ENCODE measurements around the gene EHBP1L1. TPM values are rescaled to one million over a fixed set of nuclear protein-coding genes. Genes with fewer than 3 reads are reported as not detected.

The EHBP1L1 gene
- total RNA-seq, 1 donor from 2014 or later = 4.7 TPM

GRCh38 chr11:65630215-65630614 is 54.4 kb downstream of the EHBP1L1 start:
- TF ChIP-seq EZH2phosphoT487 (IDR thresholded peaks at IDR 0.05) = no peak
- TF ChIP-seq EZH2 (IDR thresholded peaks at IDR 0.05) = no peak
- no peak for TF ChIP-seq CTCF (IDR thresholded peaks at IDR 0.05)
- Histone ChIP-seq H3K27me3 (no peaks in the 10 kb centered on the region), H2AFZ (replicated peaks) (no peak overlapping the region), H4K20me1 (ENCODE audit: low read depth) (no peaks in the 10 kb centered on the region), H3K27ac (no peak overlapping the region), H3K4me3 (no peak overlapping the region), H3F3A (ENCODE audit: low read depth) (peaks cover 4% of the 10 kb centered on the region), H3K36me3 (no peaks in the 10 kb centered on the region), H3K4me2 (no peak overlapping the region), H3K79me2 (ENCODE audit: low read depth) (no peaks in the 10 kb centered on the region), H3K9me3 (ENCODE audit: low read depth) (no peaks in the 10 kb centered on the region), H3K4me1 (no peaks in the 10 kb centered on the region), H3K9ac (no peak overlapping the region)
- Mint-ChIP-seq H3K4me1 (peaks cover 5% of the 10 kb centered on the region), H3K9me3 (no peaks in the 10 kb centered on the region), H3K27me3 (ENCODE audit: insufficient read depth, low read depth) (peaks cover 2% of the 10 kb centered on the region), H3K36me3 (peaks cover 11% of the 10 kb centered on the region), H3K4me3 (no peak overlapping the region), H3K27ac (no peak overlapping the region)
- no peak for DNase-seq (ENCODE audit: low spot score)

DNA sequence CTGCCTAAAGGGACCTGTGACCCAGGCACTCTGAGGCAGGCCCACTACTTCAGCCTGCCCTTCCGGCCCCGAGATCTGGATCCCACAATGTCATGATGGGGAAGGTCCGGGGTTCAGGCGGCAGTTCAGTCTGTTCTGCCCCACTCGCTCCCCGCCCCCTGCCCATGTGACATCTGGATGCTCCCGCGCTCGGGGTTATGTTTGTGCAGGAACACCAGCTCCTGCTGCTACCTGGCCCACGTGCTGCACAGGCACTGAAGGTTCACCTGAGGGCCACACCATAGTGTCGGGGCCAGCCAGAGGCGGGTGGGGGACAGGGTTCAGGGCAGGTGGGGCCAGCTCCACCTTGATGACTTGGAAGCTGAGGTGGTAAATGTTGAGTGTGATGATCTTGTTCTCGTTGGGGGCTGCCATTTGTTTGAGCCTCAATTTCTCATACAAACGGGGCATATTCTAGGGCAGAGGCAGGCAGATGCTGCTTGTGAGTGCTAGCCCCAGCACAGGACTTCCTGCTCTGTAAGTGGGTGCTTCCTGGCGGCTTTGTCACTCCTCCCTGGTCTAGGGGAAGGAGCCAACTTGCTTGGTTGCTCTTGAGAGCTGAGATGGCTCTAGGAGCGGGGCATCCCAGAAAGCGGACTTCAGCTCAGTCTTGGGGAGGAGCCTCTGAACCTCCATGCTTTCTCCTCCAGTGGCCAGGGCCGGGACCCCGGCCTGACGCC is 57.7 kb downstream of the EHBP1L1 start:
- Histone ChIP-seq H4K20me1 (ENCODE audit: low read depth) (peaks cover 11% of the 10 kb centered on the region), H3K4me2 (no peak overlapping the region), H3K9me3 (ENCODE audit: low read depth) (no peaks in the 10 kb centered on the region), H3K9ac (no peak overlapping the region), H3F3A (ENCODE audit: low read depth) (peaks cover 22% of the 10 kb centered on the region), H2AFZ (replicated peaks) (no peak overlapping the region), H3K27ac (no peak overlapping the region), H3K79me2 (ENCODE audit: low read depth) (no peaks in the 10 kb centered on the region), H3K4me1 (peaks cover 12% of the 10 kb centered on the region), H3K4me3 (no peak overlapping the region), H3K27me3 (no peaks in the 10 kb centered on the region), H3K36me3 (no peaks in the 10 kb centered on the region)
- no peaks in the 10 kb centered on the region for H3K9me3 Mint-ChIP-seq
- peaks cover 7% of the 10 kb centered on the region for H3K36me3 Mint-ChIP-seq
- no peak for DNase-seq (ENCODE audit: low spot score)
- no peak for TF ChIP-seq EZH2phosphoT487 (IDR thresholded peaks at IDR 0.05)
- TF ChIP-seq EZH2 (IDR thresholded peaks at IDR 0.05) = no peak
- TF ChIP-seq CTCF (IDR thresholded peaks at IDR 0.05) = no peak
- H3K4me3 Mint-ChIP-seq = no peak overlapping the region
- peaks cover 2% of the 10 kb centered on the region for H3K27me3 Mint-ChIP-seq (ENCODE audit: insufficient read depth, low read depth)
- H3K4me1 Mint-ChIP-seq = peaks cover 10% of the 10 kb centered on the region
- H3K27ac Mint-ChIP-seq = no peak overlapping the region

DNA sequence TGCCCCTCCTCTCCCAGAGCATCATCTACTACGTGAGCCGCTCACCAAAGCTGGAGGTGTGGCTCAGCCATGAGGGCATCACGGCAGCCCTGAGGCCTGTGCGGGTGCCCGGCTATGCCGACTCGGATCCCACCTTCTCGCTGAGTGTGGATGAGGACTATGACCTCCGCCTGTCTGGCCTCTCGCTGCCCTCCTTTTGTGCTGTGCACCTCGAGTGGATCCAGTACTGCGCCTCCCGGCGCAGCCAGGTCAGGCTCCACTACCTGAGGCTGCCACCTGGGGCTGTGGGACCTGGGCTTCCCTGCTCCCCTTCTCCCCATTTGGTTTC is 58.2 kb downstream of the EHBP1L1 start:
- DNase-seq (ENCODE audit: low spot score) = no peak
- TF ChIP-seq EZH2 (IDR thresholded peaks at IDR 0.05) (no peak), CTCF (IDR thresholded peaks at IDR 0.05) (no peak), EZH2phosphoT487 (IDR thresholded peaks at IDR 0.05) (no peak)
- Histone ChIP-seq H3K4me1 (peaks cover 16% of the 10 kb centered on the region), H3K9ac (no peak overlapping the region), H3K4me2 (no peak overlapping the region), H3K4me3 (no peak overlapping the region), H4K20me1 (ENCODE audit: low read depth) (peaks cover 11% of the 10 kb centered on the region), H3K27ac (no peak overlapping the region), H3K27me3 (no peaks in the 10 kb centered on the region), H2AFZ (replicated peaks) (no peak overlapping the region), H3K9me3 (ENCODE audit: low read depth) (no peaks in the 10 kb centered on the region), H3F3A (ENCODE audit: low read depth) (peaks cover 27% of the 10 kb centered on the region), H3K79me2 (ENCODE audit: low read depth) (no peaks in the 10 kb centered on the region), H3K36me3 (no peaks in the 10 kb centered on the region)
- Mint-ChIP-seq H3K27ac (no peak overlapping the region), H3K4me3 (no peak overlapping the region), H3K36me3 (peaks cover 7% of the 10 kb centered on the region), H3K9me3 (no peaks in the 10 kb centered on the region), H3K4me1 (peaks cover 15% of the 10 kb centered on the region), H3K27me3 (ENCODE audit: insufficient read depth, low read depth) (peaks cover 2% of the 10 kb centered on the region)

Data from neural progenitor cell (in vitro differentiated cells).